GM13977 (cell line): ENCODE data around the gene TRAFD1.

Experiments
- DNase-seq: peaks from one replicate; pipeline ENCODE4 v3.0.0; 2012; ENCODE audit warnings: low spot score
- CTCF ChIP-seq: IDR thresholded peaks from 2 replicates; pipeline ENCODE4 v1.5.1; 2012; ENCODE audit warnings: mild to moderate bottlenecking, control low read depth; ENCODE audit not compliant: insufficient read depth; ENCODE audit errors: extremely low read depth, missing control alignments
- in situ Hi-C: fragments of 300-500 bp; cut with MboI; formaldehyde crosslinking; loops from one replicate; pipeline ENCODE4 v1.12.0; 2022; ENCODE audit warnings: low sequenced_read_pairs, low pct_unique_long_range_greater_than_20kb, mixed read lengths, inconsistent platforms; ENCODE audit not compliant: unreplicated experiment

TRAFD1 gene

GRCh38 chr12:112164011-112164660 lies 38.8 kb downstream of the TRAFD1 start:
- in situ Hi-C loops: loop anchor here (25.0 kb wide), 1 partner anchor 227 kb away; no protein-coding TSS in a partner anchor
- TF ChIP-seq CTCF: no peak
- no peak for DNase-seq

- in situ Hi-C loops: loop anchor here (25.0 kb wide), 1 partner anchor 228 kb away; no protein-coding TSS in a partner anchor
Observed at GRCh38 chr12:112165624-112166023, 40.3 kb downstream of the TRAFD1 start.

GRCh38 chr12:112166051-112167015 lies 41.0 kb downstream of the TRAFD1 start:
- DNase-seq: no peak
- in situ Hi-C loops: loop anchor here (25.0 kb wide), 1 partner anchor 229 kb away; no protein-coding TSS in a partner anchor
- TF ChIP-seq CTCF: no peak

More at GRCh38 chr12:112165624-112166023, 40.3 kb downstream of the TRAFD1 start:
- DNase-seq: no peak
- TF ChIP-seq CTCF: no peak

GRCh38 chr12:112167031-112167461 lies 41.7 kb downstream of the TRAFD1 start:
- in situ Hi-C loops: loop anchor here (25.0 kb wide), 1 partner anchor 230 kb away; no protein-coding TSS in a partner anchor
- no peak for DNase-seq
- TF ChIP-seq CTCF: no peak

GRCh38 chr12:112167718-112168525 lies 42.6 kb downstream of the TRAFD1 start:
- no peak for TF ChIP-seq CTCF
- in situ Hi-C loops: loop anchor here (25.0 kb wide), 1 partner anchor 231 kb away; no protein-coding TSS in a partner anchor
- no peak for DNase-seq

GRCh38 chr12:112168561-112168971 lies 43.2 kb downstream of the TRAFD1 start:
- in situ Hi-C loops: loop anchor here (25.0 kb wide), 1 partner anchor 231 kb away; no protein-coding TSS in a partner anchor
- DNase-seq: no peak
- no peak for TF ChIP-seq CTCF
